ENCODE measurements around the gene CCR5. TPM values are rescaled to one million over a fixed set of nuclear protein-coding genes. Genes with fewer than 3 reads are reported as not detected.

The CCR5 gene
- total RNA-seq, 1 experiment from 2014 or later = not detected

Other genes starting within 250 kb of the CCR5 start
- 5.6 and 7.3 TPM in 2 replicates for gene CCR1, start 162.6 kb upstream of the CCR5 start, total RNA-seq (2014; rRNA removed; shearing (Covaris generic))
- 0.20 TPM in 1 of 2 replicates, not detected in the other for gene CCR3, start 128.5 kb upstream of the CCR5 start, total RNA-seq (2014; rRNA removed; shearing (Covaris generic))
- gene CCR2, start 16.8 kb upstream of the CCR5 start, total RNA-seq (2014; rRNA removed; shearing (Covaris generic)) = 0.12 TPM in 1 of 2 replicates, not detected in the other
- 0.27 and 1.0 TPM in 2 replicates for gene CCRL2, start 36.3 kb downstream of the CCR5 start, total RNA-seq (2014; rRNA removed; shearing (Covaris generic))
- 0.30 and 0.52 TPM in 2 replicates for gene LTF, start 94.0 kb downstream of the CCR5 start, total RNA-seq (2014; rRNA removed; shearing (Covaris generic))
- 0.20 and 0.81 TPM in 2 replicates for gene RTP3, start 127.0 kb downstream of the CCR5 start, total RNA-seq (2014; rRNA removed; shearing (Covaris generic))
- gene LRRC2, start 195.4 kb downstream of the CCR5 start, total RNA-seq (2014; rRNA removed; shearing (Covaris generic)) = 0.17 and 1.1 TPM in 2 replicates
- gene FAM240A, start 241.6 kb downstream of the CCR5 start, total RNA-seq (2014; rRNA removed; shearing (Covaris generic)) = not detected in 2 replicates